Coronary artery (tissue), 2 donors: ENCODE data around the gene PRTFDC1.

Experiments
- DNase-seq: peaks from one replicate; pipeline ENCODE4 v3.0.0-alpha.2; 2017; ENCODE audit warnings: low spot score
- H3K27ac ChIP-seq, 2 donors: fragments of 200-600 bp; sonication (generic); one replicate each; pipeline ENCODE4 v1.5.1; 2016 to 2019
- H3K4me3 ChIP-seq: fragments of 200-600 bp; sonication (generic); 2 replicates; pipeline ENCODE4 v1.5.1; 2016; ENCODE audit warnings: mild to moderate bottlenecking, moderate library complexity
- TF ChIP-seq, protein P1 (sequence below): fragments of 200-600 bp; sonication (generic); IDR thresholded peaks from one replicate; pipeline ENCODE4 v1.5.1; 2019; ENCODE audit warnings: antibody characterized with exemption

PRTFDC1 gene

DNA sequence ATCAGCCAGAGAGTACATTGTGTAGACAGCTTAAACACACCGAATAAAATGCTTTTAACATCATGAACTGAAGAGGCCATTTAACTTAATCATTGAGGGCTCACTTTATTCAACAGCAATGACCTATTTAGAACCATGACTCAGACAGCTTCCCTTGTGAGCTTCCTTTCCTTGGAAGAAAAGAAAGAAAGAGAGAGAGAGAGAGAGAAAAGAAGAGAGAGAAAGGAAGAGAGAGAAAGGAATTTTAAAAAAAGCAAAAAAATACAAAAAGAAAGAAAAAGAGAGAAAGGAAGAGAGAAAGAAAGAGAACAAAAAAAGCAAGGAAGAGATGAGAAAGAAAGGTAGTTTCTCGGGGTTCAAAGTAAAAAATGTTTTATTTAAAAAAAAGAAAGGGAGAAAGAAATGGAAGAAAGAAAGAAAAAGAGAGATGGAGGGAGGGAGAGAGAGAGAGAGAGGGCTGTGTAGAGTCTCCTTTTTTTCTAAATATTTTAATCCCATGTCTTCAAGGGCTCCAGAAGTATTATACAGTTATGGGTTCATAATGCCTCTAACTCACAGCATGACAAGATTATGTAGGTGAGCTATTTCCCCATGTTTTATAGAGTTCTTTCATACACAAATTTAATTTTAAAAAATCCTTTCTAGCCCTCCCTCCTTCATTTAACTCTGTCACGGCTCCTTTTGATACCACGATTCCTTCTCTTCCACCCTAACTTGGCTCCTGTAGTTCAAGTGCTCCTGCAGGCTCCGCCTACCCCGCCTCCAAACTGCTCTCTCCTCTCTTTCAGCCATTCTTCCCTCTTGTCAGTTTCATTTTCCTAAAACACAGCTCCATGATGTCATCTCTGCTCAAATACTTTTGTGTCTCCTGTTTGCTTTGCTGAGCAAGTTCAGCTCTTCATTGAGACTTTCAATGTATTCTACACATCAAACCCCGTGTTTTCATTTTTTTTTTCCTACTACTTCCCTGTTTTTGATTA, 85.5 kb downstream of the PRTFDC1 start:
- TF ChIP-seq, protein P1, sequence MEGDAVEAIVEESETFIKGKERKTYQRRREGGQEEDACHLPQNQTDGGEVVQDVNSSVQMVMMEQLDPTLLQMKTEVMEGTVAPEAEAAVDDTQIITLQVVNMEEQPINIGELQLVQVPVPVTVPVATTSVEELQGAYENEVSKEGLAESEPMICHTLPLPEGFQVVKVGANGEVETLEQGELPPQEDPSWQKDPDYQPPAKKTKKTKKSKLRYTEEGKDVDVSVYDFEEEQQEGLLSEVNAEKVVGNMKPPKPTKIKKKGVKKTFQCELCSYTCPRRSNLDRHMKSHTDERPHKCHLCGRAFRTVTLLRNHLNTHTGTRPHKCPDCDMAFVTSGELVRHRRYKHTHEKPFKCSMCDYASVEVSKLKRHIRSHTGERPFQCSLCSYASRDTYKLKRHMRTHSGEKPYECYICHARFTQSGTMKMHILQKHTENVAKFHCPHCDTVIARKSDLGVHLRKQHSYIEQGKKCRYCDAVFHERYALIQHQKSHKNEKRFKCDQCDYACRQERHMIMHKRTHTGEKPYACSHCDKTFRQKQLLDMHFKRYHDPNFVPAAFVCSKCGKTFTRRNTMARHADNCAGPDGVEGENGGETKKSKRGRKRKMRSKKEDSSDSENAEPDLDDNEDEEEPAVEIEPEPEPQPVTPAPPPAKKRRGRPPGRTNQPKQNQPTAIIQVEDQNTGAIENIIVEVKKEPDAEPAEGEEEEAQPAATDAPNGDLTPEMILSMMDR = no peak
- DNase-seq = no peak
- Histone ChIP-seq H3K27ac (peak overlapping the region; percentile 12 to 52), H3K4me3 (peak overlapping the region; percentile 46)

DNA sequence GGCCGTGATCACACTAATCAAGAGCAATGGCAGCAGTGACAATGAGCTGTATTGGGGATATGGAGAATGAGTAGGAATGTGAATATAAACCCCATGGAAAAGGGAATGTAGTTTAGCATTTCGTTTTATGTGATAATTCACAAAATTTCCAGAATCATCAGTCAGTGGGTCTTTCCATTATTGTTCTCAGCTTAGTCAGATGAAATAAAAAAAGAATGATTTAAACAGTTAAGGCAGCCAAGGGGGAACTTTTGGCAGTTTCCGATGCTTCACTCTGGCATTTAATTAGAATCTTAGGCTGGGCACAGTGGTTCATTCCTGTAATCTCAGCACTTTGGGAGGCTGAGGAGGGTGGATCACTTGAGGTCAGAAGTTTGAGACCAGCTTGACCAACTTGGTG, 86.6 kb downstream of the PRTFDC1 start:
- H3K4me3 ChIP-seq = no peak overlapping the region
- TF ChIP-seq, protein P1 = no peak
- DNase-seq = no peak
- H3K27ac ChIP-seq = no peak overlapping the region

DNA sequence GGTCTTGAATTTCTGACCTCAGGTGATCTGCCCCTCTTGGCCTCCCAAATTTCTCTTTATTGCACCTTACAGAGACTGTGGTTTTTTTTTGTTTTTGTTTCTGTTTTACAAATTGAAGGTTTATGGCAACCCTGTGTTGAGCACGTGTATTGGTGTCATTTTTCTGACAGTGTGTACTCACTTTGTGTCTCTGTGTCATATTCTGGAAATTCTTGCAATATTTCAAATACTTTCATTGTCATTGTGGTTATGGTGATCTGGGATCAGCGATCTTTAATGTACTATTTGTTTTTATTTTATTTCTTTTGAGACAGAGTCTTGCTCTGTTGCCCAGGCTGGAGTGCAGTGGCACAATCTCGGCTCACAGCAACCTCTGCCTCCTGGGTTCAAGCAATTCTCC, 89.8 kb downstream of the PRTFDC1 start:
- Histone ChIP-seq H3K27ac (no peak overlapping the region), H3K4me3 (no peak overlapping the region)
- DNase-seq = no peak
- TF ChIP-seq, protein P1 = no peak

DNA sequence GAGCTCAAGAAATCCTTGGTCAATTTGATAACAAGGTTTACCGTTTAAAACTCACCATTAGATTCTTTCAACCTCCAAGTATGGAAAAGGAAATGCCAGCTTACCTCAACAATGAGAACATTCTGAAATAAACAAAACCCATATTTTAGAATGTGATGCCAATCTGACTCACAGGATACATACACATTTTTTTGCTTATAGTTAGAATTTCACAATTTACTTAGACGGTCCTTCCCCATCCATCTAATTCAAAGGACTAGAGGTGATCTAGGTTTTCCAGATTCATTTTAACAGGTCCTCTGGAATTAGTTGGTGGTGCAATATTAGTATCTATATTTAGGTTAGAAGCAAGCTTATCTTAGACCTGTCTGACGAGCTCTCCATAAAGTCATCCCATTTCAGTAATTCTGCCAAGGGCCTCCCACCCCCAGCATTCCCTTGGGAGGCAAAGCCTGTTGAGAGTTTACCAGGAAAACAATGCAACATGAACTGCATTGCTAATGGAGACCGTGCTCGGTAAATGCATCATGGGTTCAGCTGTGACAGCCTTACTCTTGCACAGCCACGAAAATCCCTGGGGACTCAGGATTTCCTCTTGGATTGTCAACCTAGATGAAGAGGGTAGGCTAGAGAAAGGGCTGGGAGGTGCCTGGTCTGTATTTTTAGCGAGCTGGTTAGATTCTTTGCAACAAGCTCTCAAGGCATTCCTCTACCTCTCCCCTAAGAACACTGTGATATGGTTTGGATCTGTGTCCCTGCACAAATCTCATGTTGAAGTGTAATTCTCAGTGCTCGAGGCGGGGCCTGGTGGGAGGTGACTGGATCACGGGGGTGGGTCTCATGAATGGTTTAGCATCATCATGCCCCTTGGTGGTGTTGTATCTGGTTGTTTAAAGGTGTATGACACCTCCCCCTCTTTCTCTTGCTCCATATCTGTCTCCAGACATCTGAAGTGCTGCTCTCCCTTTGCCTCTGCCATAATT, 93.8 kb downstream of the PRTFDC1 start:
- TF ChIP-seq, protein P1 = no peak
- Histone ChIP-seq H3K27ac (no peak overlapping the region), H3K4me3 (no peak overlapping the region)
- no peak for DNase-seq

DNA sequence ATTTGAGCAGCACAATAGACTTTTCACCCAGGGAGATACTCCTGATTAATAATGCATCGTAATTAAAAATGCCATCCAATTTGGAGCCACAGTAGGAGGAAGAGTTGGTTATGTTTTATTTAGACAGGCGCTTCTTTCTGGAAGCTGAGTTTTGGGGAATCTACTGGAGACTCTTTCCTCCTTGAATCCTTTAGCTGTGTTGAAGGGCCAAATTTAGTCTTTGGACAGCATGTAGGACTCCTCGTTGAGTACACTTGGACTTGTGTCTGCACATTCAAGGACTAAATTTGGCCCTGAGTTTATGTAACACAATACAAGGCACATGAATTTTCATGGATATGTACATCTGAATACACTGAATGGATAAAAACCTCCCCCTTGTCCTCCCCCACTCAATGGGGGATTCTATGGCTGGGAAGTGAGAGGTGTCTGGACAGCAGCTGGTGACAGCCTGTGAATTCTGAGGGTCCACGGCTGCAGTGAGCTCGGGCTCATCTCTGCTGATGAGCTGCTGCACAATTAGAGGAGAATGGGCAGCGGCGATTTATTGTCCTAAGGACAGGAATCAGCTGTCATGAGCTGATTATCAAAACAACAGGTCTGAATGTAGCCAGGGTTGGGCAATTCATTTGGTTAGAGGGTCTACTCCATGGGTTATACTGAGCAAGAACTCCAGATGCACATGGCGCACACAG, 95.2 kb downstream of the PRTFDC1 start:
- TF ChIP-seq, protein P1 = no peak
- DNase-seq = no peak
- Histone ChIP-seq H3K27ac (no peak overlapping the region), H3K4me3 (no peak overlapping the region)

DNA sequence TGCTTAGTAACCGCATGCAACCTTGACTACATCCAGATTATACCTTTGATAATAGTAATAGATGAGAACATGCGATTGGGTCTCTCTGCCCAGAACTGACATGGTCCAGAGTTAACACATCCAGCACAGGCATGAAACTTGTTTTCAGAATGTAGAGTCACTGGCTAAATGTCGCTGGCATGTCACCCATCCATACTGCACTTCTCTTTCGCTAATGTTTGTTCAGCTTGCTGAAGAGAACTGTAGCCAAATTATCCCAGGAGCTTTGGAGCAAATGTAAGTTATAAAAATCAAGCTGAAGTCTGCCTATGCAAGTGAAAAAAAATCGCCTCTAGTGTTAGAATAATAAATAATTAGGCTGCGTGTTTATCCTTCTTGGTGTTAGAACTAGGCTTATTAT, 98.2 kb downstream of the PRTFDC1 start:
- Histone ChIP-seq H3K27ac (no peak overlapping the region), H3K4me3 (no peak overlapping the region)
- TF ChIP-seq, protein P1 = no peak
- no peak for DNase-seq
